GM18909 (cell line): ENCODE measurements around the gene MRPL14.

Experiments used
- ATAC-seq: cut with Tn5 transposase; IDR thresholded peaks from one replicate; pipeline ENCODE4 v1.9.1; 2021; ENCODE audit warnings: mild to moderate bottlenecking; ENCODE audit not compliant: unreplicated experiment, poor library complexity

MRPL14 gene

GRCh38 chr6:44127186-44128019 is at the start of gene MRPL14, which contains the start of gene TMEM63B:
MRPL14 (minus strand) TSS chr6:44127452; CDS start chr6:44116611, 10,841 bp downstream.
TMEM63B (plus strand) TSS chr6:44127554; CDS start chr6:44134585, 7,031 bp downstream.
- ATAC-seq: peak; percentile 75

GRCh38 chr6:44176130-44176761 is 49.0 kb upstream of the MRPL14 start:
- ATAC-seq: no peak

GRCh38 chr6:44172731-44173500 is 45.7 kb upstream of the MRPL14 start:
- ATAC-seq: peak; percentile 72

GRCh38 chr6:44171899-44172546 is 44.8 kb upstream of the MRPL14 start:
- no peak for ATAC-seq

GRCh38 chr6:44169886-44170570 is 42.8 kb upstream of the MRPL14 start:
- no peak for ATAC-seq

- ATAC-seq: no peak
Observed at GRCh38 chr6:44169154-44169553, 41.9 kb upstream of the MRPL14 start.

GRCh38 chr6:44167567-44167966 is 40.3 kb upstream of the MRPL14 start:
- no peak for ATAC-seq

GRCh38 chr6:44166591-44167184 is 39.4 kb upstream of the MRPL14 start:
- ATAC-seq: no peak

- no peak for ATAC-seq
Observed at GRCh38 chr6:44166116-44166515, 38.9 kb upstream of the MRPL14 start.

- ATAC-seq: no peak
Observed at GRCh38 chr6:44162876-44163625, 35.8 kb upstream of the MRPL14 start.

- no peak for ATAC-seq
Observed at GRCh38 chr6:44161997-44162338, 34.7 kb upstream of the MRPL14 start.

- no peak for ATAC-seq
Observed at GRCh38 chr6:44158770-44159228, 31.5 kb upstream of the MRPL14 start, which contains the start of gene CAPN11. CAPN11 (plus strand) TSS chr6:44158820; CDS start chr6:44158849, 29 bp downstream.

GRCh38 chr6:44157152-44157521 is 29.9 kb upstream of the MRPL14 start:
- no peak for ATAC-seq

GRCh38 chr6:44156494-44157151 is 29.4 kb upstream of the MRPL14 start:
- no peak for ATAC-seq

GRCh38 chr6:44154067-44154466 is 26.8 kb upstream of the MRPL14 start:
- no peak for ATAC-seq

GRCh38 chr6:44152533-44152932 is 25.3 kb upstream of the MRPL14 start:
- ATAC-seq: no peak

- no peak for ATAC-seq
Observed at GRCh38 chr6:44152109-44152461, 24.8 kb upstream of the MRPL14 start.
